Measurements from ENCODE around the gene TIMM23B.
"Not testable (repeated sequence)": the region's sequence is repeated elsewhere in the genome, so short reads cannot be mapped to it uniquely, and the experiment has no call there.

GRCh38 chr10:49977756-49978155 is 35.9 kb downstream of the TIMM23B start:
- not testable (repeated sequence) for TF ChIP-seq CTCF (IDR thresholded peaks at IDR 0.05 in 4 of 5, conservative IDR thresholded peaks at IDR 0.05 in 1 of 5); POLR2A (IDR thresholded peaks at IDR 0.05)
